Activated B cell treated with CpG ODN at 0.5 μM for 24 hours (primary cell): ENCODE measurements around the gene SSPN. TPM values are rescaled to one million over a fixed set of nuclear protein-coding genes. Genes with fewer than 3 reads are reported as not detected.

Experiments
- ATAC-seq: fragments of 200-7000 bp; cut with Tn5 transposase; one replicate; pipeline ENCODE4 v1.10.0; 2021; ENCODE audit warnings: low read depth, mild to moderate bottlenecking, moderate library complexity
- CTCF ChIA-PET: fragments of 350-600 bp; sonication (Branson Sonifier 250); formaldehyde crosslinking; loops from one replicate; lab custom pipeline; 2021; ENCODE audit warnings: antibody characterized with exemption; lab: Charles Lee
- POLR2A ChIA-PET: fragments of 350-600 bp; sonication (Branson Sonifier 250); formaldehyde crosslinking; loops from one replicate; lab custom pipeline; 2021; ENCODE audit warnings: antibody characterized with exemption; lab: Charles Lee
- DNase-seq: peaks from one replicate; pipeline ENCODE4 v3.0.0; 2022
- H3K27ac Mint-ChIP-seq: one replicate; pipeline ENCODE4 v1.8.0; 2020; ENCODE audit warnings: mixed read lengths
- H3K27me3 Mint-ChIP-seq: one replicate; pipeline ENCODE4 v1.8.0; 2021; ENCODE audit warnings: mixed read lengths
- H3K36me3 Mint-ChIP-seq: one replicate; pipeline ENCODE4 v1.8.0; 2021; ENCODE audit warnings: low read depth, mixed read lengths
- H3K4me1 Mint-ChIP-seq: one replicate; pipeline ENCODE4 v1.8.0; 2021; ENCODE audit warnings: mixed read lengths
- H3K4me3 Mint-ChIP-seq: one replicate; pipeline ENCODE4 v1.8.0; 2020; ENCODE audit warnings: mild to moderate bottlenecking, mixed read lengths
- H3K9me3 Mint-ChIP-seq: one replicate; pipeline ENCODE4 v1.8.0; 2020; ENCODE audit warnings: mixed read lengths
- intact Hi-C: fragments of 100-400 bp; cut with micrococcal nuclease; formaldehyde crosslinking; loops from one replicate; pipeline ENCODE4 v1.15.1; 2024
- total RNA-seq: library from RNA; stranded (reverse); gene quantifications from 2 replicates; pipeline ENCODE4 v1.2.3, GENCODE V29; 2022
- TF ChIP-seq, protein P1 (sequence below): fragments of 200-600 bp; IDR thresholded peaks from one replicate; pipeline ENCODE4 v1.8.0; 2022; ENCODE audit warnings: antibody characterized with exemption, mild to moderate bottlenecking

Gene SSPN
- total RNA-seq, 1 donor from 2014 or later: 3.0 TPM

DNA sequence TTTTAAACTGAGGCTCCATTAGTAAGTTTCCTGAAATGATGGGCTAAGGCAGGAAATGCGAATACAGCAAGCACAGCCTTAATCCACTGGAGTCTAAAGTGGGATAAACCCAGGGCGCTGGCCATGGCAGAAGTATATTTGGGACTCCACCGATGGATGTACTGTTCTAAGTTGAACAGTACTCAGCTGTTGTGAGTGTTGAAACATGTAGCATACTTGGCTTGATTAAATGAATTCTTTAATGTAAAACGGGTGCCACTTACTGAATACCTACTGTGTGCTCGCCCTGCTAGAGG lies 996 bp downstream of the SSPN start:
- ATAC-seq (no peak), DNase-seq (no peak)
- CTCF ChIA-PET: no interaction called here
- Mint-ChIP-seq H3K4me3 (peak overlapping the region; percentile 94), H3K9me3 (no peaks in the 10 kb centered on the region), H3K27me3 (no peaks in the 10 kb centered on the region), H3K27ac (peak overlapping the region; percentile 68), H3K36me3 (peaks cover 2% of the 10 kb centered on the region), H3K4me1 (peaks cover 13% of the 10 kb centered on the region)
- POLR2A ChIA-PET: interaction anchor here (1.0 to 5.2 kb wide), 5 partner anchors 33 to 102 kb away, joined by 4 to 44 read pairs (median 7); partner anchors contain the start of gene BHLHE41
- TF ChIP-seq, protein P1, sequence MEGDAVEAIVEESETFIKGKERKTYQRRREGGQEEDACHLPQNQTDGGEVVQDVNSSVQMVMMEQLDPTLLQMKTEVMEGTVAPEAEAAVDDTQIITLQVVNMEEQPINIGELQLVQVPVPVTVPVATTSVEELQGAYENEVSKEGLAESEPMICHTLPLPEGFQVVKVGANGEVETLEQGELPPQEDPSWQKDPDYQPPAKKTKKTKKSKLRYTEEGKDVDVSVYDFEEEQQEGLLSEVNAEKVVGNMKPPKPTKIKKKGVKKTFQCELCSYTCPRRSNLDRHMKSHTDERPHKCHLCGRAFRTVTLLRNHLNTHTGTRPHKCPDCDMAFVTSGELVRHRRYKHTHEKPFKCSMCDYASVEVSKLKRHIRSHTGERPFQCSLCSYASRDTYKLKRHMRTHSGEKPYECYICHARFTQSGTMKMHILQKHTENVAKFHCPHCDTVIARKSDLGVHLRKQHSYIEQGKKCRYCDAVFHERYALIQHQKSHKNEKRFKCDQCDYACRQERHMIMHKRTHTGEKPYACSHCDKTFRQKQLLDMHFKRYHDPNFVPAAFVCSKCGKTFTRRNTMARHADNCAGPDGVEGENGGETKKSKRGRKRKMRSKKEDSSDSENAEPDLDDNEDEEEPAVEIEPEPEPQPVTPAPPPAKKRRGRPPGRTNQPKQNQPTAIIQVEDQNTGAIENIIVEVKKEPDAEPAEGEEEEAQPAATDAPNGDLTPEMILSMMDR: no peak
- intact Hi-C loops: loop anchor here (5.0 kb wide), 2 partner anchors 76 to 121 kb away; no protein-coding TSS in a partner anchor

GRCh38 chr12:26197832-26198231 lies 2.5 kb downstream of the SSPN start:
- no peak overlapping the region for H3K4me3 Mint-ChIP-seq
- no peaks in the 10 kb centered on the region for H3K27me3 Mint-ChIP-seq
- H3K9me3 Mint-ChIP-seq: no peaks in the 10 kb centered on the region
- H3K27ac Mint-ChIP-seq: no peak overlapping the region
- ATAC-seq (no peak), DNase-seq (no peak)
- peaks cover 2% of the 10 kb centered on the region for H3K36me3 Mint-ChIP-seq
- ChIA-PET CTCF (interaction anchor here (0.9 kb wide), 1 partner anchor 79 kb away, joined by 7 read pairs; no protein-coding TSS in a partner anchor), POLR2A (interaction anchor here (1.0 to 5.2 kb wide), 2 partner anchors 41 to 75 kb away, joined by 4 to 44 read pairs; no protein-coding TSS in a partner anchor)
- peaks cover 13% of the 10 kb centered on the region for H3K4me1 Mint-ChIP-seq
- TF ChIP-seq, protein P1: no peak
- intact Hi-C loops: loop anchor here (5.0 kb wide), 2 partner anchors 74 to 119 kb away; no protein-coding TSS in a partner anchor

DNA sequence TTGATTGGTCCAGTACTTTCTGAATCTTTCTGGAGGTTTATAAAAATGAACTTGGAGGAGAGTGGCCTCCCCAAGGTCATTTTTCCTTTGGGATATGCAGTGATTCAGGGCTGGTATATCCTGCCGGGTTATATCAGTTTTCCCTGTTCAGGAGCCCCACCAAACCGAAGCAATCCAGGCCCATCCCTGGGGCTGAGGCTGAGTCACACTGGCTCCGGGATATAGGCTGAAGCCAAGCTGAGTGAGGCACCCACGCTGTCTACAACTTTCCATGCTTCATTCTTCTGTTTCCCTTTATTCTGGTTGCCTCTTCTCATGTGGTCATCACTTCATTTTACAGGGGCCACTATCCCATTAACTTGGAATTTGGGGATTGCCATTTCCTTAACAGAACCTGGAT lies 3.4 kb downstream of the SSPN start:
- no peak overlapping the region for H3K27ac Mint-ChIP-seq
- POLR2A ChIA-PET: no interaction called here
- H3K27me3 Mint-ChIP-seq: no peaks in the 10 kb centered on the region
- intact Hi-C loops: loop anchor here (5.0 kb wide), 2 partner anchors 74 to 119 kb away; no protein-coding TSS in a partner anchor
- ATAC-seq (no peak), DNase-seq (no peak)
- peaks cover 13% of the 10 kb centered on the region for H3K4me1 Mint-ChIP-seq
- CTCF ChIA-PET: no interaction called here
- TF ChIP-seq, protein P1: no peak
- H3K4me3 Mint-ChIP-seq: no peak overlapping the region
- no peaks in the 10 kb centered on the region for H3K9me3 Mint-ChIP-seq
- H3K36me3 Mint-ChIP-seq: peaks cover 2% of the 10 kb centered on the region

GRCh38 chr12:26203167-26203780 lies 7.9 kb downstream of the SSPN start:
- no peaks in the 10 kb centered on the region for H3K9me3 Mint-ChIP-seq
- H3K36me3 Mint-ChIP-seq: no peaks in the 10 kb centered on the region
- CTCF ChIA-PET: interaction anchor here (0.8 to 1.1 kb wide), 2 partner anchors 9 to 79 kb away, joined by 3 read pairs; no protein-coding TSS in a partner anchor
- no peak overlapping the region for H3K27ac Mint-ChIP-seq
- H3K27me3 Mint-ChIP-seq: no peaks in the 10 kb centered on the region
- POLR2A ChIA-PET: interaction anchor here (0.7 kb wide), 1 partner anchor 47 kb away, joined by 3 read pairs; no protein-coding TSS in a partner anchor
- TF ChIP-seq, protein P1: no peak
- DNase-seq (no peak), ATAC-seq (no peak)
- intact Hi-C loops: no loop called here
- H3K4me1 Mint-ChIP-seq: no peaks in the 10 kb centered on the region
- no peak overlapping the region for H3K4me3 Mint-ChIP-seq

DNA sequence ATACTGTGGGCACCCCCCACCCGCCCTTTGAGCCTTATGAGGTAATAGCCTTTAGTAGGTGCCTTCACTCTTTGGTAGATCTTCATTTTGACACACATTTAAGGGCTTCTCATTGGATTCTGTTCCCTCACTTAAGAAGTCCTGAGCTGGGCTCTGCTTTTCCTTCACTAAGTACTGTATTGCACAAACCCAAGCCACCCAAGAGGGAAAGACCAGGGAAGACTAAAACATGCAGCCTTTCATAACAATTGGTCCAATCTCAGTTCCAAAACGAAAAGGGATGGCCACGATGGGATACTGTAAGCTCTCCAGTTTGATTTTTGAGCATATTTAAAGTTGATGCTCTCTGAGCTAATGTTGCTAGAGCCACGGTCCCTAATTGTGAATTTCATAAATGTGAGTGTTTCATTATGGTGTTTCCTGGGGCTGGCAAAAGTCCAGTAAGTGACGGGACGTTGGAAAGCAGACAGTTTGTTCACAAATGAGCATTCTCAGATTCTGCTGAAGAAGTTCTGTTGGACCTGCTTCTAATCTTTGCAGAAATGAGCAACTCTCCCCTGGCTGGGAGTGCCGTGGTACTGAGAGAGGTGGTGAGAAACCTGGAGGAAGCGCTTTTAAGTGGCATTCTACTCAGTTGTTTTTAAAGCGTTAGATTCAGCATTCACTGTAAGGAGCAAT lies 9.4 kb downstream of the SSPN start:
- CTCF ChIA-PET: interaction anchor here (1.1 kb wide), 1 partner anchor 81 kb away, joined by 3 read pairs; no protein-coding TSS in a partner anchor
- H3K9me3 Mint-ChIP-seq: no peaks in the 10 kb centered on the region
- intact Hi-C loops: no loop called here
- TF ChIP-seq, protein P1: no peak
- H3K4me1 Mint-ChIP-seq: peaks cover 2% of the 10 kb centered on the region
- no peak overlapping the region for H3K27ac Mint-ChIP-seq
- H3K27me3 Mint-ChIP-seq: no peaks in the 10 kb centered on the region
- H3K36me3 Mint-ChIP-seq: no peaks in the 10 kb centered on the region
- POLR2A ChIA-PET: no interaction called here
- DNase-seq (no peak), ATAC-seq (no peak)
- H3K4me3 Mint-ChIP-seq: no peak overlapping the region
